DND-41 (cell line): ENCODE measurements around the gene IQCK.

Source experiments
- ATAC-seq: fragments of 200-7000 bp; cut with Tn5 transposase; 3 replicates; pipeline ENCODE4 v1.9.1; 2021; ENCODE audit warnings: low read depth; ENCODE audit not compliant: insufficient read depth
- DNase-seq: peaks from one replicate; pipeline ENCODE4 v3.0.0-alpha.2; 2020
- H2AFZ ChIP-seq: 2 replicates; pipeline ENCODE4 v1.6.0; 2012; ENCODE audit warnings: low read depth, low read length
- H3K27ac ChIP-seq: 2 replicates; pipeline ENCODE4 v1.5.1; 2012; ENCODE audit warnings: low read length, inconsistent platforms
- H3K27me3 ChIP-seq: fragments of 200-600 bp; sonication (generic); 2 replicates; pipeline ENCODE4 v1.6.0; 2012; ENCODE audit warnings: low read length, mild to moderate bottlenecking, inconsistent platforms; ENCODE audit not compliant: insufficient read depth, poor library complexity
- H3K36me3 ChIP-seq: 2 replicates; pipeline ENCODE4 v1.5.1; 2012; ENCODE audit warnings: low read length, inconsistent platforms; ENCODE audit not compliant: insufficient read depth
- H3K4me1 ChIP-seq: 2 replicates; pipeline ENCODE4 v1.5.1; 2012; ENCODE audit warnings: mild to moderate bottlenecking, low read length; ENCODE audit not compliant: insufficient read depth
- H3K4me2 ChIP-seq: 2 replicates; pipeline ENCODE4 v1.6.0; 2012; ENCODE audit warnings: mild to moderate bottlenecking, moderate library complexity, low read length, inconsistent platforms; ENCODE audit not compliant: insufficient read depth
- H3K4me3 ChIP-seq, 2 experiments: fragments of 200-600 bp in 1 of 2; shearing (Covaris generic) in 1 of 2; 2 replicates each; pipeline ENCODE4 v1.5.1; 2012 to 2016; ENCODE audit warnings: inconsistent platforms in 2 of 2, low read length in 2 of 2, mild to moderate bottlenecking in 2 of 2, low read depth in 1 of 2, moderate library complexity in 1 of 2
- H3K79me2 ChIP-seq: 2 replicates; pipeline ENCODE4 v1.6.0; 2012; ENCODE audit warnings: low read length, inconsistent platforms; ENCODE audit not compliant: insufficient read depth
- H3K9ac ChIP-seq: 2 replicates; pipeline ENCODE4 v1.6.0; 2012; ENCODE audit warnings: low read depth, mild to moderate bottlenecking, inconsistent platforms, low read length, moderate library complexity
- H3K9me3 ChIP-seq: 2 replicates; pipeline ENCODE4 v1.5.1; 2012; ENCODE audit warnings: low read length, moderate library complexity, mild to moderate bottlenecking, inconsistent platforms; ENCODE audit not compliant: insufficient read depth, severe bottlenecking
- H4K20me1 ChIP-seq: 2 replicates; pipeline ENCODE4 v1.6.0; 2012; ENCODE audit warnings: low read length; ENCODE audit not compliant: insufficient read depth
- CTCF ChIP-seq: IDR thresholded peaks from 2 replicates; pipeline ENCODE4 v1.5.1; 2012; ENCODE audit warnings: borderline replicate concordance, low read length, moderate library complexity, mild to moderate bottlenecking; ENCODE audit not compliant: poor library complexity, severe bottlenecking; ENCODE audit errors: extremely low read depth
- EZH2 ChIP-seq: IDR thresholded peaks from 3 replicates; pipeline ENCODE4 v1.6.1; 2012; ENCODE audit warnings: borderline replicate concordance, low read depth, mild to moderate bottlenecking, moderate library complexity, low read length, inconsistent platforms; ENCODE audit not compliant: severe bottlenecking

IQCK gene

GRCh38 chr16:19860166-19861041 is 142.3 kb downstream of the IQCK start:
- no peaks in the 10 kb centered on the region for H3K9me3 ChIP-seq
- no peaks in the 10 kb centered on the region for H3K79me2 ChIP-seq
- H3K36me3 ChIP-seq, result no peaks in the 10 kb centered on the region
- DNase-seq, result no peak
- H3K27me3 ChIP-seq, result no peaks in the 10 kb centered on the region
- H3K9ac ChIP-seq, result no peak overlapping the region
- H3K4me3 ChIP-seq, result no peak overlapping the region
- H3K4me1 ChIP-seq, result no peaks in the 10 kb centered on the region
- H2AFZ ChIP-seq, result no peak overlapping the region
- no peaks in the 10 kb centered on the region for H4K20me1 ChIP-seq
- ATAC-seq, result no peak
- H3K27ac ChIP-seq, result no peak overlapping the region
- TF ChIP-seq EZH2, result no peak
- no peak for TF ChIP-seq CTCF
- H3K4me2 ChIP-seq, result no peak overlapping the region

GRCh38 chr16:19861133-19861532 is 143.1 kb downstream of the IQCK start:
- Histone ChIP-seq H3K4me2 (no peak overlapping the region), H2AFZ (no peak overlapping the region), H3K79me2 (no peaks in the 10 kb centered on the region), H3K27ac (no peak overlapping the region), H3K4me3 (no peak overlapping the region), H3K9ac (no peak overlapping the region), H3K36me3 (no peaks in the 10 kb centered on the region), H3K27me3 (no peaks in the 10 kb centered on the region), H3K4me1 (no peaks in the 10 kb centered on the region), H3K9me3 (no peaks in the 10 kb centered on the region), H4K20me1 (no peaks in the 10 kb centered on the region)
- TF ChIP-seq EZH2, result no peak
- no peak for ATAC-seq
- no peak for DNase-seq

- Histone ChIP-seq H3K79me2 (no peaks in the 10 kb centered on the region), H3K4me2 (no peak overlapping the region), H3K27me3 (no peaks in the 10 kb centered on the region), H3K9me3 (no peaks in the 10 kb centered on the region), H3K4me1 (no peaks in the 10 kb centered on the region), H4K20me1 (no peaks in the 10 kb centered on the region), H2AFZ (no peak overlapping the region), H3K27ac (no peak overlapping the region), H3K4me3 (no peak overlapping the region), H3K36me3 (no peaks in the 10 kb centered on the region), H3K9ac (no peak overlapping the region)
- ATAC-seq (no peak), DNase-seq (no peak)
- no peak for TF ChIP-seq CTCF
- no peak for TF ChIP-seq EZH2
Observed at GRCh38 chr16:19861811-19862327, 143.8 kb downstream of the IQCK start.

DNA sequence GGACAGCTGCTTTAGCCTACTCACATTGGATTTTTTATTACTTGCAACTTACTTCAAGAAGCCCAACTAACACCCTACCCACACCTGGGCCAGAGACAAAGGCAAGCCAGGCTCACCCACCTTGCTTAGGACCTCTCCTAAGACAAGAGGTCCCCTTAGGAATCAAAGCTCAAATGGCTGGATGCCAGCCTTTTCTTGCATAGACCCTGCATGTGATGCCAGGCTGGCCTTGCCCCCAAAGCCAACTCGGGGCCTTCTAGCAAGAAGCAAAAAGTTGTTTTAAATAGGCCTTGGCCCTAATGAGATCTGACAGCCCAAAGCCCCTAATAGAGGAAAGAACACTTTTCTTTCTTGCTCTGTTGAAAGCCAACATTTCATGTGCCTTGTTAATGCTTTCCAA is 145.9 kb downstream of the IQCK start:
- no peaks in the 10 kb centered on the region for H3K27me3 ChIP-seq
- no peaks in the 10 kb centered on the region for H3K36me3 ChIP-seq
- no peak for ATAC-seq
- TF ChIP-seq CTCF, result no peak
- no peak for TF ChIP-seq EZH2
- DNase-seq, result no peak
- no peak overlapping the region for H3K9ac ChIP-seq
- no peak overlapping the region for H3K27ac ChIP-seq
- no peaks in the 10 kb centered on the region for H3K79me2 ChIP-seq
- H2AFZ ChIP-seq, result no peak overlapping the region
- no peak overlapping the region for H3K4me3 ChIP-seq
- H3K4me1 ChIP-seq, result no peaks in the 10 kb centered on the region
- no peaks in the 10 kb centered on the region for H3K9me3 ChIP-seq
- H3K4me2 ChIP-seq, result no peak overlapping the region
- no peaks in the 10 kb centered on the region for H4K20me1 ChIP-seq
